K562 (cell line): ENCODE results near the gene FGR. TPM values are rescaled to one million over a fixed set of nuclear protein-coding genes. Genes with fewer than 3 reads are reported as not detected.

Source experiments
- ATAC-seq: fragments of 200-7000 bp; cut with Tn5 transposase; 3 replicates; pipeline ENCODE4 v1.9.1; 2020; ENCODE audit warnings: moderate library complexity
- BruUV-seq: library from RNA; stranded (reverse); fragments of 400-500 nt; replicated peaks from 2 replicates; lab custom pipeline; 2021; lab: Mats Ljungman, UMichigan
- CTCF ChIA-PET: fragments of 300-600 bp; formaldehyde crosslinking; extraction: SDS; loops from one replicate; lab custom pipeline; 2021; ENCODE audit warnings: low intra/inter-chr PET ratio; lab: Yijun Ruan, JAX
- POLR2A ChIA-PET: fragments of 300-600, 350-650 bp; sonication (Branson Sonifier 250); formaldehyde crosslinking; extraction: SDS; loops from one replicate; lab custom pipeline; 2021; ENCODE audit warnings: antibody characterized with exemption, inconsistent platforms; lab: Yijun Ruan, JAX
- DNase-seq, 4 experiments: peaks; one replicate each; pipeline versions ENCODE4 v3.0.0 to v3.0.0-alpha.2; 2011 to 2018; ENCODE audit warnings: low spot score in 3 of 4, mixed read lengths in 3 of 4; ENCODE audit errors: extremely low read depth in 1 of 4
- FAIRE-seq: peaks from 2 replicates; lab custom pipeline; 2011; peaks lifted over from hg19 to GRCh38; lab: Jason Lieb, UNC
- H2AFZ ChIP-seq: 2 replicates; pipeline ENCODE4 v1.6.0; 2011; ENCODE audit warnings: low read depth, low read length, control low read depth, inconsistent platforms
- H3K27ac ChIP-seq: fragments of 200-600 bp; 3 replicates; pipeline ENCODE4 v1.8.0; 2011; ENCODE audit warnings: low read depth, mild to moderate bottlenecking, control low read depth, inconsistent platforms, low read length, moderate library complexity, mixed read lengths; ENCODE audit errors: extremely low read depth
- H3K27me3 ChIP-seq, 2 experiments: fragments of 300-600 bp in 1 of 2; 2 replicates in 1 of 2; 3 replicates in 1 of 2; pipeline versions ENCODE4 v1.6.0 to v1.8.0; 2011; ENCODE audit warnings: inconsistent platforms in 2 of 2, low read length in 2 of 2, mild to moderate bottlenecking in 1 of 2, mixed read lengths in 1 of 2, moderate library complexity in 1 of 2; ENCODE audit not compliant: control insufficient read depth in 2 of 2, insufficient read depth in 2 of 2
- H3K36me3 ChIP-seq: fragments of 300-600 bp; 3 replicates; pipeline ENCODE4 v1.8.0; 2011; ENCODE audit warnings: mild to moderate bottlenecking, low read length, inconsistent platforms; ENCODE audit not compliant: control insufficient read depth, insufficient read depth
- H3K4me1 ChIP-seq, 2 experiments: fragments of 200-600 bp in 1 of 2; replicated peaks in 1 of 2; 2 replicates in 1 of 2; 3 replicates in 1 of 2; pipeline versions ENCODE4 v1.5.1 to v1.8.0; 2011; ENCODE audit warnings: inconsistent platforms in 2 of 2, low read length in 2 of 2, mild to moderate bottlenecking in 1 of 2, mixed read lengths in 1 of 2, moderate library complexity in 1 of 2; ENCODE audit not compliant: control insufficient read depth in 2 of 2, insufficient read depth in 2 of 2
- H3K4me2 ChIP-seq: 2 replicates; pipeline ENCODE4 v1.6.1; 2011; ENCODE audit warnings: low read length, control low read depth, inconsistent platforms, mixed read lengths; ENCODE audit not compliant: insufficient read depth
- H3K4me3 ChIP-seq: fragments of 200-600 bp; sonication (generic), shearing (Covaris generic); 2 replicates; pipeline ENCODE4 v1.5.1; 2016; ENCODE audit warnings: control low read depth, inconsistent platforms
- H3K79me2 ChIP-seq: fragments of 200-600 bp; 3 replicates; pipeline ENCODE4 v1.8.0; 2011; ENCODE audit warnings: low read length, inconsistent platforms; ENCODE audit not compliant: control insufficient read depth, insufficient read depth
- H3K9ac ChIP-seq, 2 experiments: 2 replicates each; pipeline versions ENCODE4 v1.6.0 to v1.6.1; 2011; ENCODE audit warnings: low read depth in 2 of 2, low read length in 2 of 2, control low read depth in 1 of 2, inconsistent platforms in 1 of 2, mild to moderate bottlenecking in 1 of 2, mixed read lengths in 1 of 2; ENCODE audit not compliant: insufficient read depth in 1 of 2
- H3K9me1 ChIP-seq: one replicate; pipeline ENCODE4 v1.6.0; 2011; ENCODE audit warnings: inconsistent platforms, mild to moderate bottlenecking, low read length, moderate library complexity; ENCODE audit not compliant: control insufficient read depth, insufficient read depth
- H3K9me3 ChIP-seq: replicated peaks from 2 replicates; pipeline ENCODE4 v1.5.1; 2011; ENCODE audit warnings: low read depth, low read length, inconsistent platforms; ENCODE audit not compliant: control insufficient read depth, insufficient read depth
- H4K20me1 ChIP-seq: replicated peaks from 2 replicates; pipeline ENCODE4 v1.6.1; 2011; ENCODE audit warnings: low read length, inconsistent platforms, mixed read lengths; ENCODE audit not compliant: control insufficient read depth, insufficient read depth
- ARID1B ChIP-seq: fragments of 450-650 bp; IDR thresholded peaks from 2 replicates; pipeline ENCODE4 v1.6.1; 2016; ENCODE audit warnings: antibody characterized with exemption, mild to moderate bottlenecking, inconsistent platforms
- BRD9 ChIP-seq: fragments of 450-650 bp; IDR thresholded peaks from 2 replicates; pipeline ENCODE4 v1.6.1; 2018; ENCODE audit warnings: low read depth; ENCODE audit not compliant: partially characterized antibody
- ETS1 ChIP-seq: conservative IDR thresholded peaks from 2 replicates; pipeline ENCODE4 v1.6.1; 2011; ENCODE audit warnings: low read depth, mild to moderate bottlenecking, low read length; ENCODE audit not compliant: control insufficient read depth
- FOXJ2 ChIP-seq: fragments of 200-800 bp; sonication (Bioruptor generic); IDR thresholded peaks from 2 replicates; pipeline ENCODE4 v1.6.1; 2016; ENCODE audit warnings: missing genetic modification characterization, missing compliant biosample characterization
- HDAC1 ChIP-seq, 2 experiments: fragments of 450-650 bp; IDR thresholded peaks; 2 replicates each; pipeline ENCODE4 v1.6.1; 2016 to 2017; ENCODE audit warnings: inconsistent platforms in 1 of 2, mild to moderate bottlenecking in 1 of 2, moderate library complexity in 1 of 2
- HDAC2 ChIP-seq: fragments of 450-650 bp; IDR thresholded peaks from 2 replicates; pipeline ENCODE4 v1.6.1; 2016; ENCODE audit warnings: mild to moderate bottlenecking
- ID3 ChIP-seq, 2 experiments: fragments of 250-450 bp in 1 of 2; fragments of 450-650 bp in 1 of 2; sonication (Bioruptor Pico) in 1 of 2; IDR thresholded peaks; 2 replicates each; pipeline versions ENCODE4 v1.6.1 to v1.8.0; 2016 to 2021; ENCODE audit warnings: mild to moderate bottlenecking in 2 of 2, moderate library complexity in 2 of 2, missing compliant biosample characterization in 1 of 2, missing genetic modification characterization in 1 of 2
- NR2F6 ChIP-seq: fragments of 450-650 bp; formaldehyde crosslinking; IDR thresholded peaks from 2 replicates; pipeline ENCODE4 v1.4.0; 2020; ENCODE audit warnings: mild to moderate bottlenecking
- PBX2 ChIP-seq, 2 experiments: IDR thresholded peaks in 1 of 2; conservative IDR thresholded peaks in 1 of 2; 2 replicates each; pipeline ENCODE4 v1.6.1; 2016; ENCODE audit warnings: low read depth in 2 of 2, mild to moderate bottlenecking in 1 of 2, missing compliant biosample characterization in 1 of 2, missing genetic modification characterization in 1 of 2, moderate library complexity in 1 of 2
- RCOR1 ChIP-seq, 2 experiments: IDR thresholded peaks; 2 replicates each; pipeline ENCODE4 v1.6.1; 2012; ENCODE audit warnings: low read depth in 2 of 2, low read length in 2 of 2, borderline replicate concordance in 1 of 2, improper control_type of control experiment in 1 of 2
- ZBTB33 ChIP-seq: sonication (generic); formaldehyde crosslinking; IDR thresholded peaks from 2 replicates; pipeline ENCODE4 v1.8.1; 2023; ENCODE audit warnings: mild to moderate bottlenecking, missing genetic modification reagents
- ZBTB7A ChIP-seq: IDR thresholded peaks from 2 replicates; pipeline ENCODE4 v1.6.1; 2011; ENCODE audit warnings: low read depth, mild to moderate bottlenecking, low read length, moderate library complexity, borderline replicate concordance; ENCODE audit not compliant: control insufficient read depth
- WGBS: fragments of 100-300 bp; shearing (Covaris generic); methylation state at CpG from one replicate; pipeline ENCODE4 v1.1.6; 2016; ENCODE audit warnings: low coverage, mixed read lengths; ENCODE audit not compliant: insufficient coverage; ENCODE audit errors: missing lambda C conversion rate; 5-methylcytosine and 5-hydroxymethylcytosine counted together
- in situ Hi-C: fragments of 300-500 bp; cut with MboI; formaldehyde crosslinking; loops from 4 replicates; pipeline ENCODE4 v1.15.0; 2018; ENCODE audit warnings: inconsistent platforms, mixed read lengths
- intact Hi-C: fragments of 100-400 bp; cut with micrococcal nuclease; formaldehyde crosslinking; loops from 2 replicates; pipeline ENCODE4 v1.14.2; 2022
- polyA plus RNA-seq, 8 experiments: library from polyadenylated mRNA; depleted of rRNA in 4 of 8; stranded (reverse) in 5 of 8; unstranded in 3 of 8; fragments of >200 nt; fragmentation: Nextera tagmentation in 2 of 8; fragmentation: Illumina TruSeq in 1 of 8; extraction: Ambion mirVana in 2 of 8; extraction: Trizol in 1 of 8; gene quantifications; 2 replicates each; pipeline versions ENCODE4 v1.2.1 to v1.2.3, GENCODE V29; 2011 to 2014; ENCODE audit warnings: inconsistent platforms in 1 of 8, missing spikeins in 1 of 8
- total RNA-seq, 7 experiments: library from RNA; depleted of rRNA in 6 of 7; stranded (reverse); fragments of >200 nt in 6 of 7; fragmentation: Illumina TruSeq in 2 of 7; extraction: Trizol in 2 of 7; gene quantifications; 2 replicates each; pipeline versions ENCODE4 v1.2.1 to v1.2.3, GENCODE V29; 2011 to 2021; ENCODE audit warnings: low replicate concordance in 1 of 7

Gene FGR
- total and polyA plus RNA-seq, 9 of the 15 experiments (the other 6 are each of a cell fraction or from before 2014, with no cell fraction given) = 0.04 to 0.11 TPM; not detected in 7

- H3K79me2 ChIP-seq = peaks cover 82% of the 10 kb centered on the region
- H3K36me3 ChIP-seq = peaks cover 12% of the 10 kb centered on the region; the same call in 2 of the 3 replicates
- in situ Hi-C loops = no loop called here
- no peak overlapping the region for H3K4me3 ChIP-seq
- peaks cover 64 to 81% of the 10 kb centered on the region in 2 experiments for H3K4me1 ChIP-seq
- BruUV-seq = no TSS peak
- H2AFZ ChIP-seq = no peak overlapping the region
- no peaks in the 10 kb centered on the region for H3K27me3 ChIP-seq
- ATAC-seq = peak; percentile 4
- ChIA-PET POLR2A (interaction anchor here (0.5 to 3.4 kb wide), 13 partner anchors 9 to 154 kb away, joined by 3 to 20 read pairs (median 3); no protein-coding TSS in a partner anchor), CTCF (no interaction called here)
- H3K27ac ChIP-seq = peak overlapping the region; percentile 55
- 17% methylated on average over 14 of the region's 14 CpGs for WGBS
- FAIRE-seq = peak; percentile 85
- H3K9ac ChIP-seq = peak overlapping the region; percentile 19 to 88; a peak in 3 of 4 replicates
- intact Hi-C loops = no loop called here
- H3K9me3 ChIP-seq = no peaks in the 10 kb centered on the region
- DNase-seq = peak; percentile 65 to 80 (median 78)
- H4K20me1 ChIP-seq = peaks cover 33% of the 10 kb centered on the region
- H3K4me2 ChIP-seq = peak overlapping the region; percentile 67
- H3K9me1 ChIP-seq = peaks cover 4% of the 10 kb centered on the region
- no peak for TF ChIP-seq NR2F6 (CRISPR knock-in tag)
- TF ChIP-seq ETS1 = peak; percentile 54; the same call in 1 of the 2 replicates
- TF ChIP-seq RCOR1 (IDR thresholded peaks at IDR 0.05; ENCODE audit: borderline replicate concordance in 1 of 2, low read depth in 2 of 2, low read length in 2 of 2) = peak in 1 of 2 experiments; percentile 82; a peak in 2 of 4 replicates
- TF ChIP-seq ZBTB33 (CRISPR knock-in tag) = peak; percentile 49; the same call in 1 of the 2 replicates
- TF ChIP-seq BRD9 = peak; percentile 49
- 0 out of 2 replicates have a peak, but pooled peaks have one; percentile 17 for TF ChIP-seq ARID1B
- peak; percentile 92 for TF ChIP-seq HDAC2
- peak; percentile 74; the same call in 1 of the 2 replicates for TF ChIP-seq FOXJ2 (tag)
- no peak for TF ChIP-seq ID3 (CRISPR knock-in tag; IDR thresholded peaks at IDR 0.05)
- TF ChIP-seq ID3 (tag; IDR thresholded peaks at IDR 0.05) = 0 out of 2 replicates have a peak, but pooled peaks have one; percentile 24
- peak; percentile 61; the same call in 1 of the 2 replicates for TF ChIP-seq ZBTB7A
- no peak for TF ChIP-seq PBX2 (CRISPR knock-in tag; IDR thresholded peaks at IDR 0.05; ENCODE audit: low read depth)
- peak; percentile 39; the same call in 1 of the 2 replicates for TF ChIP-seq PBX2 (tag; conservative IDR thresholded peaks at IDR 0.05; ENCODE audit: low read depth)
- 0 out of 4 replicates have a peak, but pooled peaks of 1 of the 2 experiments have one; percentile 20 for TF ChIP-seq HDAC1 (IDR thresholded peaks at IDR 0.05)
Measured at GRCh38 chr1:27572679-27573426, 62.1 kb downstream of the FGR start.
